DOHH2 (cell line): ENCODE measurements around the gene SIGLEC15.

Experiments used
- H3F3A ChIP-seq: fragments of 200-600 bp; sonication (generic), shearing (Covaris generic); 2 replicates; pipeline ENCODE4 v1.6.0; 2016; ENCODE audit warnings: antibody characterized with exemption, mild to moderate bottlenecking; ENCODE audit not compliant: control insufficient read depth, insufficient read depth
- H3K27ac ChIP-seq: fragments of 200-600 bp; sonication (generic); 2 replicates; pipeline ENCODE4 v1.5.1; 2014; ENCODE audit warnings: low read depth, mild to moderate bottlenecking, low read length, moderate library complexity
- H3K27me3 ChIP-seq: fragments of 200-600 bp; sonication (generic); 2 replicates; pipeline ENCODE4 v1.6.1; 2014; ENCODE audit warnings: mild to moderate bottlenecking, low read length, mixed read lengths; ENCODE audit not compliant: control insufficient read depth
- H3K36me3 ChIP-seq: fragments of 200-600 bp; sonication (generic); 2 replicates; pipeline ENCODE4 v1.6.1; 2014; ENCODE audit warnings: mild to moderate bottlenecking, low read length, moderate library complexity, mixed read lengths; ENCODE audit not compliant: control insufficient read depth
- H3K4me1 ChIP-seq: fragments of 200-600 bp; sonication (generic); 2 replicates; pipeline ENCODE4 v1.6.1; 2014; ENCODE audit warnings: mild to moderate bottlenecking, low read length, mixed read lengths; ENCODE audit not compliant: control insufficient read depth
- H3K4me2 ChIP-seq: fragments of 200-600 bp; sonication (generic); 2 replicates; pipeline ENCODE4 v1.6.0; 2014; ENCODE audit warnings: mild to moderate bottlenecking, low read length, moderate library complexity
- H3K4me3 ChIP-seq: fragments of 200-600 bp; sonication (generic); 2 replicates; pipeline ENCODE4 v1.5.1; 2014; ENCODE audit warnings: mild to moderate bottlenecking, low read length, mixed read lengths
- H3K79me2 ChIP-seq: fragments of 200-600 bp; sonication (generic); 2 replicates; pipeline ENCODE4 v1.6.1; 2014; ENCODE audit warnings: mild to moderate bottlenecking, low read length, mixed read lengths; ENCODE audit not compliant: control insufficient read depth
- H3K9me2 ChIP-seq: fragments of 200-600 bp; sonication (generic); replicated peaks from 2 replicates; pipeline ENCODE4 v1.6.1; 2014; ENCODE audit warnings: mild to moderate bottlenecking, low read length, mixed read lengths; ENCODE audit not compliant: control insufficient read depth
- H3K9me3 ChIP-seq: fragments of 200-600 bp; sonication (generic); 2 replicates; pipeline ENCODE4 v1.6.1; 2014; ENCODE audit warnings: antibody characterized with exemption, low read length, mixed read lengths; ENCODE audit not compliant: control insufficient read depth, insufficient read depth
- H4K20me1 ChIP-seq: fragments of 200-600 bp; sonication (generic); 2 replicates; pipeline ENCODE4 v1.6.0; 2014; ENCODE audit warnings: low read depth, mild to moderate bottlenecking, antibody characterized with exemption, low read length, moderate library complexity; ENCODE audit not compliant: control insufficient read depth, insufficient read depth
- EZH2phosphoT487 ChIP-seq: fragments of 200-600 bp; sonication (generic); IDR thresholded peaks from 2 replicates; pipeline ENCODE4 v1.6.1; 2017; ENCODE audit warnings: borderline replicate concordance, mild to moderate bottlenecking, antibody characterized with exemption, low read length, moderate library complexity, mixed read lengths
- TF ChIP-seq, protein P1 (sequence below): fragments of 200-600 bp; sonication (generic); IDR thresholded peaks from one replicate; pipeline ENCODE4 v1.5.1; 2014; ENCODE audit warnings: antibody characterized with exemption, mild to moderate bottlenecking, low read depth, low read length; ENCODE audit not compliant: poor library complexity, severe bottlenecking

SIGLEC15 gene

DNA sequence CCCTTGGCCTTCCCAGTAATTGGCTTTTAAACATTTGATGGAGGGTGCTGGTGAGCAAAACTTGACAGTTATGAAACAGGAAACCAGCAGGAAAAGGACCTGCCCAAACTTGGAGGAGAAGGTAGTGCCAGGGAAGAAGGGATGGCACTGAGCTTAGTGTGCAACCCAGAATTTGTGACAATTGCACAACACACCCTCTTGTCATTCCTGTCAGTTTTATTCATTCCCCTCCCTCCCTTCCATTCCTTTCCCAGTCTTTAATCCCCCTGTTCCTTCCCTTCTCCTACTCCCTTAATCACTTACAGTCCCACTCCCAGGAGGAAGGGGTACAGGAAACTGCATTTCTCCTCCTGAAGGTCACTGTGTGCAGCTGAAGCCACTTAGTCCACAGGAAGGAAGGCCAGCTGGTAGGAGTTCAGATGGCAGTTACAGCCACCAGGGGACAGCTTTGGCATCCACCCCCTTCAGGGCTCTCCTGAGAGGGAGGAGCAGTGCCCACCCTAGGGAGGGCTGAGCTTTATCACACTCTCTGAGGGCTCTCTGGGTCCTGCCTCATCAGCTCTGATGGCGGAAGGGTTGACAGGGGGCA, 24.0 kb upstream of the SIGLEC15 start:
- Histone ChIP-seq H3K9me3 (no peaks in the 10 kb centered on the region), H3K9me2 (no peaks in the 10 kb centered on the region), H3K4me1 (no peaks in the 10 kb centered on the region), H3K4me2 (no peak overlapping the region), H3K36me3 (no peaks in the 10 kb centered on the region), H3K27me3 (no peaks in the 10 kb centered on the region), H4K20me1 (no peaks in the 10 kb centered on the region), H3K27ac (no peak overlapping the region), H3F3A (no peaks in the 10 kb centered on the region), H3K4me3 (no peak overlapping the region), H3K79me2 (no peaks in the 10 kb centered on the region)
- TF ChIP-seq EZH2phosphoT487: no peak
- TF ChIP-seq, protein P1, sequence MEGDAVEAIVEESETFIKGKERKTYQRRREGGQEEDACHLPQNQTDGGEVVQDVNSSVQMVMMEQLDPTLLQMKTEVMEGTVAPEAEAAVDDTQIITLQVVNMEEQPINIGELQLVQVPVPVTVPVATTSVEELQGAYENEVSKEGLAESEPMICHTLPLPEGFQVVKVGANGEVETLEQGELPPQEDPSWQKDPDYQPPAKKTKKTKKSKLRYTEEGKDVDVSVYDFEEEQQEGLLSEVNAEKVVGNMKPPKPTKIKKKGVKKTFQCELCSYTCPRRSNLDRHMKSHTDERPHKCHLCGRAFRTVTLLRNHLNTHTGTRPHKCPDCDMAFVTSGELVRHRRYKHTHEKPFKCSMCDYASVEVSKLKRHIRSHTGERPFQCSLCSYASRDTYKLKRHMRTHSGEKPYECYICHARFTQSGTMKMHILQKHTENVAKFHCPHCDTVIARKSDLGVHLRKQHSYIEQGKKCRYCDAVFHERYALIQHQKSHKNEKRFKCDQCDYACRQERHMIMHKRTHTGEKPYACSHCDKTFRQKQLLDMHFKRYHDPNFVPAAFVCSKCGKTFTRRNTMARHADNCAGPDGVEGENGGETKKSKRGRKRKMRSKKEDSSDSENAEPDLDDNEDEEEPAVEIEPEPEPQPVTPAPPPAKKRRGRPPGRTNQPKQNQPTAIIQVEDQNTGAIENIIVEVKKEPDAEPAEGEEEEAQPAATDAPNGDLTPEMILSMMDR: no peak

DNA sequence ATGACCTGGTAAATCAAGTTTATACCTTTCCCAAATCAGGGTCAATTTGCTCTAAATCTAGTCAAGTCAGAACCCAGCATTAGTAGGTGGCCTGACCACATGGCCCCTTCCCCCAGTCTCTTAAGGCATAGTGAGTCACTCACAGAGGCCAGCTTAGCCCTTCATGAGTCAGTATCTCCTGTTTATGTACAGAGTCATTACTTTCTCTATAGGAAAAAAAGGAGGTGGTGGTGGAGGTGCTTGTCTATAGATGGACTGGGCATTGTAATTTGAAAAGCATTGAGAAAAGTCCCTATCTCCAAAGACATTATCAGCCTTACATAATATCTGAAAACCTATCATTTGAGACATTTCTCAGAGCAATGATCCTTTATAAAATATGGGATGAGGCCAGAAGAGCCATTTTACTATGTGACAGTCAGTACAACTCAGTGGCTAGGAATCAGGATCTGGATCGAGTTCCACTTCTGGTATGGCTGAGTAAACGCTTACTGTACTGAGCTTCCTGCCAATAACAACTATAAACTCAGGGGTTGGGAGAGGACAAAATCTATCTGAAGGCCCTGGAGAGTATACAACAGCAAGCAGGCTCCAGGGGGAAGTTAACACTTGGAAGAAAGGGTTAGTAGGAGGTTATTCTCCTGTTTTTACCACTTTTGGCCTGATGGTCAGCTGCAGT, 22.5 kb upstream of the SIGLEC15 start:
- Histone ChIP-seq H3K9me2 (no peaks in the 10 kb centered on the region), H4K20me1 (no peaks in the 10 kb centered on the region), H3K79me2 (no peaks in the 10 kb centered on the region), H3K4me2 (no peak overlapping the region), H3K9me3 (no peaks in the 10 kb centered on the region), H3F3A (no peaks in the 10 kb centered on the region), H3K36me3 (no peaks in the 10 kb centered on the region), H3K4me1 (no peaks in the 10 kb centered on the region), H3K27ac (no peak overlapping the region), H3K27me3 (no peaks in the 10 kb centered on the region), H3K4me3 (no peak overlapping the region)
- TF ChIP-seq, protein P1: no peak
- TF ChIP-seq EZH2phosphoT487: no peak

DNA sequence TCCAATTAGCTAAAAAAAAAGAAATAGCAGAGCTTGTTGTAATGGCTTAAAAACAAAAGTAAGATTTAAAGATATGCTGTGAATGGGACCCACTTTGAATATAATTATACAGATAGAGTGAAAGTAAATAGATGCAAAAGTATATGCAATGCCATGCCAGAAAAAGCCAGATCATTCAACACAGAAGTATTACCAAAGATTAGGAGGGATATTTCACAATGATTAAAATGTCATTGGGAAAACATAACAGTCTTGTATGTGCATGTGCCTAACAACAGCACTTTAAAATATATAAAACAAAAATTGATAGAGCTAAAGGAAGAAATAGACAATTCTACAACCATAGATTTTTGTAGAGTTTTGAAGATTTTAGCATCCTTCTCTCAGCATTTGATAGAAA, 19.9 kb upstream of the SIGLEC15 start:
- Histone ChIP-seq H3K27ac (no peak overlapping the region), H3K4me3 (no peak overlapping the region), H3F3A (no peaks in the 10 kb centered on the region), H4K20me1 (no peaks in the 10 kb centered on the region), H3K27me3 (no peaks in the 10 kb centered on the region), H3K79me2 (no peaks in the 10 kb centered on the region), H3K4me2 (no peak overlapping the region), H3K9me3 (no peaks in the 10 kb centered on the region), H3K9me2 (no peaks in the 10 kb centered on the region), H3K4me1 (no peaks in the 10 kb centered on the region), H3K36me3 (no peaks in the 10 kb centered on the region)
- TF ChIP-seq, protein P1: no peak
- TF ChIP-seq EZH2phosphoT487: no peak
